ENCODE measurements around the gene SYTL3. TPM values are rescaled to one million over a fixed set of nuclear protein-coding genes. Genes with fewer than 3 reads are reported as not detected.
A peak's percentile ranks its signal among the peaks of the same experiment; 100 is the strongest.

Gene SYTL3
- total and polyA plus RNA-seq, 10 of the 15 experiments (the other 5 are each of a cell fraction or from before 2014, with no cell fraction given): 3.3 to 12.1 (median 6.9) TPM

GRCh38 chr6:158763434-158764182, 113.8 kb downstream of the SYTL3 start:
- RAD21 ChIA-PET (ENCODE audit: unreplicated experiment): no interaction called here
- no peak for FAIRE-seq
- 68% methylated on average over 11 of the region's 11 CpGs for WGBS (ENCODE audit: insufficient coverage, insufficient replicate concordance, low lambda C conversion rate, missing lambda C conversion rate)

More at GRCh38 chr6:158763434-158764182, 113.8 kb downstream of the SYTL3 start:
- Histone ChIP-seq H3K27me3 (replicated peaks in 1 of 2; ENCODE audit: control insufficient read depth in 2 of 2, insufficient read depth in 2 of 2, low read length in 1 of 2) (no peaks in the 10 kb centered on the region), H3K9ac (ENCODE audit: control insufficient read depth, insufficient read depth, low read length) (no peak overlapping the region), H3K9me3 (replicated peaks; ENCODE audit: control insufficient read depth, insufficient read depth, low read length) (no peaks in the 10 kb centered on the region), H4K20me1 (ENCODE audit: control insufficient read depth, insufficient read depth) (no peaks in the 10 kb centered on the region), H3K27ac (ENCODE audit: control insufficient read depth, insufficient read depth) (no peak overlapping the region), H3K4me3 (no peak overlapping the region), H3K36me3 (ENCODE audit: control insufficient read depth in 2 of 2, insufficient read depth in 2 of 2, low read length in 1 of 2) (peaks cover 21 to 24% of the 10 kb centered on the region in 2 experiments), H3K4me2 (ENCODE audit: control insufficient read depth, insufficient read depth) (no peak overlapping the region), H2AFZ (ENCODE audit: control insufficient read depth, low read depth, low read length) (no peak overlapping the region), H3K79me2 (ENCODE audit: control insufficient read depth, insufficient read depth, low read length) (no peaks in the 10 kb centered on the region), H3K4me1 (ENCODE audit: control insufficient read depth, insufficient read depth, low read length) (no peaks in the 10 kb centered on the region)
- ChIA-PET POLR2A (no interaction called here), SMC1A (ENCODE audit: uncharacterized antibody, unreplicated experiment) (interaction anchor here (1.0 to 3.1 kb wide), 3 partner anchors 11 to 198 kb away, joined by 3 to 8 read pairs (median 5); no protein-coding TSS in a partner anchor), CTCF (interaction anchor here (1.2 to 1.4 kb wide), 3 partner anchors 59 to 549 kb away, joined by 4 to 5 read pairs (median 4); no protein-coding TSS in a partner anchor)
- intact Hi-C loops (cut with micrococcal nuclease; ENCODE audit: unreplicated experiment): no loop called here
- ATAC-seq: peak; percentile 6; the same call in 1 of the 3 replicates
- BruUV-seq (replicated peaks): no TSS peak
- TF ChIP-seq EZH2 (IDR thresholded peaks at IDR 0.05; ENCODE audit: borderline replicate concordance, control insufficient read depth, low read depth, low read length) (no peak), CEBPB (IDR thresholded peaks at IDR 0.05; ENCODE audit: borderline replicate concordance in 1 of 2, low read depth in 2 of 2, low read length in 2 of 2) (no peak), CREM (IDR thresholded peaks at IDR 0.05; ENCODE audit: low read depth) (no peak), SMAD1 (IDR thresholded peaks at IDR 0.05; ENCODE audit: low read depth, partially characterized antibody) (no peak), DPF2 (IDR thresholded peaks at IDR 0.05) (no peak), BCLAF1 (IDR thresholded peaks at IDR 0.05) (no peak), CBFB (IDR thresholded peaks at IDR 0.05; ENCODE audit: low read depth) (0 out of 2 replicates have a peak, but pooled peaks have one; percentile 5)
- DNase-seq (ENCODE audit: low read depth, low spot score): no peak
- in situ Hi-C loops (cut with MboI): no loop called here

All from GM12878 (cell line).